GM18505 (cell line): ENCODE measurements around the gene CTNNBIP1.
"Not testable (repeated sequence)": the region's sequence is repeated elsewhere in the genome, so short reads cannot be mapped to it uniquely, and the experiment has no call there.

Source experiments
- ATAC-seq: cut with Tn5 transposase; IDR thresholded peaks from one replicate; pipeline ENCODE4 v1.9.1; 2021; ENCODE audit not compliant: unreplicated experiment
- POLR2A ChIP-seq: IDR thresholded peaks from 4 replicates; pipeline ENCODE4 v1.6.1; 2011; ENCODE audit warnings: borderline replicate concordance; ENCODE audit not compliant: insufficient read depth, insufficient read length; ENCODE audit errors: extremely low read depth

CTNNBIP1 gene

DNA sequence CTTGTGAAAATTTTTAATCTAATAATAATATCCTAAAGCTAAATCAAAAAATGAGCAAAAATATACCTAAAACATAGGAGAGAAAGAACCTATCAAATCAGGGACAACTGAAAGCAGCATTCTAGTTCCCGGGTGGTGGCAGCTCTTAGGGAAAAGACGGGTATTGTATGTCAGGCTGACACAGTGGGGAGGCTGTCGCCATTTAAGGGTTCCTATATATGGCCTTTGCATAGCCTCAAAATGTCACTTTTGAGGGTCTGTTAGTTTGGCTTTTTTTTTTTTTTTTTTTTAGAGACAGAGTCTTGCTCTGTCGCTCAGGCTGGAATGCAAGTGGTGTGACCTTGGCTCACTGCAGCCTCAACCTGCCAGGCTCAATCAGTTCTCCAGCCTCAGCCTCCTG lies 92.3 kb downstream of the CTNNBIP1 start:
- TF ChIP-seq POLR2A, result no peak
- ATAC-seq, result no peak

DNA sequence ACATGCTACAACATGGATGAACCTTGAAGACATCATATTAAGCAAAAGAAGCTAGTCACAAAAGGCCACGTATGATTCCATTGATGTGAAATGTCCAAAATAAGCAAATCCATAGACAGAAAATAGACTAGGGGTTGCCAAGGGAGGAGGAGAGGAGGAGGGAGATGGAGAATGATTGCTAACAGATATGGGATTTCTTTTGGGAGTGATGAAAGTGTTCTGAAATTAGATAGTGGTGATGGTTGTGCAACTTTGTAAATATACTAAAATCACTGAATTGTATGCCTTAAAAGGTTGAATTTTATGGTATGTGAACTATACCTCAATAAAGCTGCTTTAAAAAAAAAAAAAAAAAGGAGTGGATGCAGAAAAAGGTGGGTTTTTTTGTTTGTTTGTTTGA lies 93.9 kb downstream of the CTNNBIP1 start:
- no peak for TF ChIP-seq POLR2A
- no peak for ATAC-seq

DNA sequence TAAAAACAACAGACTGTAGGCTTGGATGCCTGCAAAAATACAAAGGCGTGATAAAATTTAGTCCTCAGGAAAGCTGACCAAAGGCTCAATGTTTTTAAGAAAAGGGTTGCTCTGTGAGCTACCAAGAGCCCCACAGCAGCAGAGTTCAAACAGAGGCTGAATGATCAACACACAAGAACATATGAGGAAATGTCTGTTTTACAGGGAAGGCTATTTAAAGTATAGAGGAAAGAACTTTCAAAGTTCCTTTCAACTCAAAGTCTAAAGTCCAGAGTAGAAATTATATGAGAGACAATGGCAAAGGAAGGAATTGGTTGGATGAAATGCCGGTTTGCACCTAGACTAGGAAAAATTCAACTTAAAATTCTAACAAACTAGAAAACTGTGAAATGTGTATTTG lies 94.9 kb downstream of the CTNNBIP1 start:
- TF ChIP-seq POLR2A, result no peak
- ATAC-seq, result no peak

DNA sequence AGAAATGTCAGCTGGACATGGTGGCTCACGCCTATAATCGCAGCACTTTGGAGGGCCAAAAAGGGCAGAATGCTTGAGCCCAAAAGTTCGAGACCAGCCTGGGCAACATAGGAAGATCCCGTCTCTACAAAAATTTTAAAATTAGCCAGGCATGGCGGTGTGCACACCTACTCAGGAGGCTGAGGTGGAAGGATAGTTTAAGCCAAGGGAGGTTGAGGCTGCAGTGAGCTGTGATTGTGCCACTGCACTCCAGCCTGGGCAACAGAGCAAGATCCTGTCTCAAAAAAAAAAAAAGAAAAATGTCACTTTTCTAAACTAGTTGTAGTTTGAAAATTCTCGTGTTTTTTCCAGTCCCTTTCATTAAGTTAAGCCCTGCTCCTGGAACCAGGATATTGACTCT lies 95.5 kb downstream of the CTNNBIP1 start:
- ATAC-seq, result no peak
- TF ChIP-seq POLR2A, result no peak

DNA sequence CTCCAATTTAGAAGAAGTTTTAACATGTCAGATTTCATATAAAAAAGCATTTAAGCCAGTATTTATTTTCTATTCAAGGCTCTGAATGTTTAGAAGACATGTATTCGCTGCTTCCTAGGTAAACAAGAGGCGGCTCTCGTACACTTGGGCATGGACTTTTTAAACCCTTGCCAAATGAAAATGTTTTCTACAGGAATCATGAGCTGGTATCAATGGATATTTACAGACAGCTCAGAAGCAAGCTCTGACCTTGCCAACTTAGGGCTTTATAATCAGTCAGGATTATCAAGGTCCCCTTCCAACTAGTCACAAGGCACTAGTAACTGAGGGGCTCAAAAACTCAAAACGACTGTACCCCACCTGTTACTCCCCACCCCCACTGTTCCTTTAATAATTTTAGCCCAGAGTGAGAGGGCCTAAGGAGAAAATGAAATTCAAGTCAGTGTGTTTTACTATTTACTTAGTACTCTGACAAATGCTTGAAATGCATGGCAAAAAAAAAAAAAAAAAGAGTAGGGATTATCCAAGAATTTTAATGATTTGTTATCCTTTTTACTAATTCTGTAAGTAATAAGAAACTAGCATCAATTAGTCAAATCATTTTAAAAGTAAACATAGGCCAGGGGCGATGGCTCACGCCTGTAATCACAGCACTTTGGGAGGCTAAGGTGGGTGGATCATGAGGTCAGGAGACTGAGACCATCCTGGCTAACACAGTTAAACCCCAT lies 98.7 kb downstream of the CTNNBIP1 start:
- TF ChIP-seq POLR2A, result no peak
- ATAC-seq, result no peak

DNA sequence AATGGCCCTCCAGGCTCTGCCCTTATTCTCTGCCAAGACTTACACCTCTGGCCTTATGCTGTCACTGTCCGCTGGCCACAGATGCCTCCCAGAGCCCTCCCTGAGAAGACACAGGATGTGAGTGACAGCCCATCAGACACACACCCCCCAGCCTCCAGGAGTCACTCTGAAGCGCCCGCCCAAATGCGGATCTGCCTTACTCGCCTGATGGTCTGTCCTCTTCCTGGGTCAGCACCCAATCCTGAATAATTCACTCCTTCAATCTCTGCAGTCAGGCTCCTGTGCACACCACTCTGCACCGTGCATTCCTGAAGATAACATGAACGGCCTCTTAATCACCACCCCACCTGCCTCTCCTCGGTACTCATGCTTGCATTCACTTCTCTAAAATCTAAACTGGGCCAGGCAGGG lies 101.0 kb downstream of the CTNNBIP1 start:
- no peak for TF ChIP-seq POLR2A
- no peak for ATAC-seq

DNA sequence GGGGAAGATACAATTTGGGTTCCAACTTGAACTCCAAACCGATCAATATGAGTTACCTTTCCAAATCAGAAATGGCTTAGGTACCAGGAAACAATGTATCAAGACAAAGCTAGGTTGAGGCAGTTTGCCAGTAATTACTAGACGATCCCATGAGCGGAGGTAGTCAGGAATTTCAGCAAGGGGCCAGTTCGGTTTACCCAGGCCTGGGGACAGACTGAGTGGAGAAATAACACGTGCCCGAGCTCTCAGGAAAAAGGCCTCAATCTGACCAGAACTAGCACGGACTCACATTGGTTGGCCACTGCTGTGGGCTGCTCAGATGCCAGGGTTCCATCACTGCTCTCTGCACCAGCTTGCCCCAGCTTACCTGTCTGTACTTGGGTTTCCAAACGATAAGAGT lies 101.6 kb downstream of the CTNNBIP1 start:
- no peak for TF ChIP-seq POLR2A
- ATAC-seq, result no peak

DNA sequence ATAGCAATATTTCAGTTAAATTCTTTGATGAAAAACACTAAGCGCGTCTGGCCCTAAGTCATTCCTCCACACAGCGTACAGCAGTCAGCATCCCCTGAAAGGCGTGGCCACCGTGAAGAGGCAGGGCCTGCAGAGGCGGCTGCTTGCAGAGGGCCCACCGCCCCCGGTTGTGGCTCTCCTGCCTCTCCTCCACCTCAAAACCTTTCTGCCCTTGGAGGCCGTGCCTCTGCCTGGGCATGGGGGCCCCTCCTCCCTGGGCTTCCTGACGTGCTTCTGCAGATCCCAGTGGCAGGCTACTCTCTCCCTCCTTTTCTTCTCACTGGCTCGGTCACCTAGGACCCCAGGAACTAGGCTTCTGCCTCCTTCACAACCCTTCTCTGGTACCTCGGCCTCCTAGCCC lies 102.5 kb downstream of the CTNNBIP1 start:
- no peak for ATAC-seq
- TF ChIP-seq POLR2A, result no peak

DNA sequence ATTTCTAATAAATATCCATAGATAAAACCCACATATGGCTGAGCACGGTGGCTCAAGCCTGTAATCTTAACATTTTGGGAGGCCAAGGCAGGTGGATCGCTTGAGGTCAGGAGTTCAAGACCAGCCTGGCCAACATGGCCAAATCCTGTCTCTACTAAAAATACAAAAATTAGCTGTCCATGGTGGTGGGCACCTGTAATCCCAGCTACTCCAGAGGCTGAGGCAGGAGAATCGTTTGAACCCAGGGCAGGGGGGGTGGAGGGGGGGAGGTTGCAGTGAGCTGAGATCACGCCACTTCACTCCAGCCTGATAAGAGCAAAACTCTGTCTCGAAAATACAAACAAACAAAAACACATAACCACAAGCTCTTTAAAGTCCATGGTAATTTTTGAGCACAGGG lies 104.1 kb downstream of the CTNNBIP1 start:
- ATAC-seq, result not testable (repeated sequence)

DNA sequence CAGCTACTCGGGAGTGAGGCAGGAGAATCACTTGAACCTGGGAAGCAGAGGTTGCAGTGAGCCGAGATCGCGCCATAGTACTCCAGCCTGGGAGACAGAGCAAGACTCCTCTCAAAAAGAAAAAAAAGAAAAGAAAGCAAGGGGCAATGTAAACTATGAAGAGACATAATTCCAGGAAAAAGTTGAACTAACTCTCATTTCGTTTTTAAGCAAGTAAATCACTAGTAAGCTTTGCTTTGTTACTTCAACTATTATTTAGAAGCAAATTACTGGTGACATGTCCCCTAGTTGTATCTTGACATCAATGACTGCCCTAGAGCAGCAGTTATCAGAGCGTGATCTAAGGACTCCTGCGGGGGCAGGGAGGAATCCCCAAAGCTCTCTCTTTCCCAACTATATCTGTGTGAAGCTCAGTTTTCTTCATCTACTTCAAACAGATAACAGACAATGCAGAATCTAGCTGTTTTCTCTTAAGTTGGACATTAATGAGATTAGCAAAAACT lies 105.0 kb downstream of the CTNNBIP1 start:
- no peak for TF ChIP-seq POLR2A
- no peak for ATAC-seq

DNA sequence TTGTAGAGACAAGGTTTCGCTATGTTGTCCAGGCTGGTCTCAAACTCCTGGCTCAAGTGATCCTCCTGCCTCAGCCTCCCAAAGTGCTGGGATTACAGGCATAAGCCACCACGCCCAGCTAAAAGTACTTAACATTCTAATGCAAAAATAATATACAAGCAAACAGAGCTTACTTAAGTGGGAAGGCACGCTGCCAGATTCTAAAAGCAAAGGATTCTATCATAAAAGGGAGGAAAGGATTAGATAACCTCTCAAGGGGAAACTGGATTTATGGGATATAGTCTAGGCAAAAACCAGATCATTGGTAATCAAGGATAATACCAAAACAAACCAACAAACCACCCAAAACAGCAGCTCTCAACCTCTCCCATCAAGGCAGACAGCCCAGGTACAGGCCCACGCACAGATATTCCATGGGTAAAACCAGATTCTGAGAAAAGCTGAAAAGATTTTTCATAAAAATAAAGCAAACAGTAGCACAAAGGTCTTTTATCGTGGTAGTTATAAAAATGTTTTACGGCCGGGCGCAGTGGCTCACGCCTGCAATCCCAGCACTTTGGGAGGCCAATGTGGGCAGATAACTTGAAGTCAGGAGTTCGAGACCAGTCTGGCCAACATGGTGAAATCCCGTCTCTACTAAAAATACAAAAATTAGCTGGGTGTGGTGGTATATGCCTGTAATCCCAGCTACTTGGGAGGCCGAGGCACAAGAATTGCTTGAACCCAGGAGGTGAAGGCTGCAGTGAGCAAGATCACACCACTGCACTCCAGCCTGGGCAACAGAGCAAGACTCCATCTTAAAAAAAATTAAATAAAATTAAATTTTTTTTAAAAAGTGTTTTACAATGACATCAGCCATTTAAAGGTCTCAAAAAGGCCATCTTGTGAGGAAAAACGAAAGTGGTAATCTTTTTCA lies 106.8 kb downstream of the CTNNBIP1 start:
- not testable (repeated sequence) for ATAC-seq

DNA sequence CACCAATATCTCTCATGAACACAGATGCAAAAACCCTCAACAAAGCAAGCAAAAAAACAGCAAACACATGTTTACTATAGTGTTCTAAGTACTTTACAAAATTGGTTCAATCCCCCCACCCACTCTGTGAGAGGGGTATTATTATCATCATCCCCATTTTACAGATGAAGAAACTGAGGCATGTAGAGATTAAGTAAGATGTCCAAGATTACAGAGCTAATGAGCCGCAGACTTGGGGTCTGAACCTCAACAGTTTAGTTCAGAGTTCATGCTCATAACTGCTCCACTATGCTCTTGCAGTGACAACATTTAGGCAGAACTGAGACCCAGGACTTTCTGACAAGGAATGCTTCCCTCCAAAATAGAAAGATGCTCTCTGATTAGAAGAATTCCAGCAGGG lies 108.2 kb downstream of the CTNNBIP1 start:
- ATAC-seq, result no peak
- no peak for TF ChIP-seq POLR2A
